Measurements from ENCODE around the gene FAM3D. TPM values are rescaled to one million over a fixed set of nuclear protein-coding genes. Genes with fewer than 3 reads are reported as not detected.

FAM3D gene
- total RNA-seq, 4 donors from 2014 or later: 243 to 431 (median 364) TPM

GRCh38 chr3:58647381-58648141, 19.0 kb downstream of the FAM3D start:
- H3K9me3 ChIP-seq: no peaks in the 10 kb centered on the region
- intact Hi-C loops (cut with DNase I; ENCODE audit: low total_unique reads): no loop called here

GRCh38 chr3:58646503-58646902, 20.1 kb downstream of the FAM3D start:
- in situ Hi-C loops (cut with MboI; ENCODE audit: low pct_ligation_motif_present in 1 of 4, low pct_unique_long_range_greater_than_20kb in 1 of 4, low sequenced_read_pairs in 3 of 4) (loop anchor here in 2 of 4 donors (10.0 to 25.0 kb wide), 2 partner anchors 398 to 416 kb away; partner anchors contain the start of gene CFAP20DC (in 1 of the 2)), intact Hi-C loops (cut with DNase I; ENCODE audit: low total_unique reads) (no loop called here)
- no peak for DNase-seq
- Histone ChIP-seq H3K9me3 (no peaks in the 10 kb centered on the region), H3K27ac (no peak overlapping the region), H3K4me1 (peaks cover 0 to 12% (median 0%) of the 10 kb centered on the region in 4 donors), H3K36me3 (no peaks in the 10 kb centered on the region), H3K4me3 (no peak overlapping the region), H3K27me3 (no peaks in the 10 kb centered on the region)
- 69% methylated on average over 3 of the region's 3 CpGs; no CpG with 5 or more reads in 1 of the 2 donors for WGBS, 2 donors (ENCODE audit: low coverage in 1 of 2)
- TF ChIP-seq POLR2AphosphoS5 (IDR thresholded peaks at IDR 0.05) (no peak), POLR2A (IDR thresholded peaks at IDR 0.05) (no peak), CTCF (IDR thresholded peaks at IDR 0.05) (no peak), EP300 (IDR thresholded peaks at IDR 0.05; ENCODE audit: low read depth) (no peak)

More at GRCh38 chr3:58647381-58648141, 19.0 kb downstream of the FAM3D start:
- no peaks in the 10 kb centered on the region for H3K36me3 ChIP-seq
- DNase-seq: no peak
- peaks cover 0 to 12% (median 0%) of the 10 kb centered on the region in 4 donors for H3K4me1 ChIP-seq
- peak overlapping the region in 1 of 4 donors; percentile 26 for H3K27ac ChIP-seq
- TF ChIP-seq CTCF (IDR thresholded peaks at IDR 0.05): no peak
- no peak for TF ChIP-seq POLR2A (IDR thresholded peaks at IDR 0.05)
- in situ Hi-C loops (cut with MboI; ENCODE audit: low pct_ligation_motif_present in 1 of 4, low pct_unique_long_range_greater_than_20kb in 1 of 4, low sequenced_read_pairs in 3 of 4): loop anchor here in 2 of 4 donors (10.0 to 25.0 kb wide), 2 partner anchors 397 to 415 kb away; partner anchors contain the start of gene CFAP20DC (in 1 of the 2)
- no peaks in the 10 kb centered on the region for H3K27me3 ChIP-seq
- WGBS, 2 donors (ENCODE audit: low coverage in 1 of 2): 36% methylated on average over 3 of the region's 3 CpGs; no CpG with 5 or more reads in 1 of the 2 donors
- no peak overlapping the region for H3K4me3 ChIP-seq

- in situ Hi-C loops (cut with MboI; ENCODE audit: low pct_ligation_motif_present in 1 of 4, low pct_unique_long_range_greater_than_20kb in 1 of 4, low sequenced_read_pairs in 3 of 4) (loop anchor here in 2 of 4 donors (10.0 to 25.0 kb wide), 2 partner anchors 399 to 417 kb away; partner anchors contain the start of gene CFAP20DC (in 1 of the 2)), intact Hi-C loops (cut with DNase I; ENCODE audit: low total_unique reads) (no loop called here)
- no peak overlapping the region for H3K4me3 ChIP-seq
- H3K4me1 ChIP-seq: peaks cover 0 to 12% (median 1%) of the 10 kb centered on the region in 4 donors
- 71% methylated on average over 3 of the region's 4 CpGs; no CpG with 5 or more reads in 1 of the 2 donors for WGBS, 2 donors (ENCODE audit: low coverage in 1 of 2)
- H3K9me3 ChIP-seq: no peaks in the 10 kb centered on the region
- DNase-seq: no peak
- no peak overlapping the region for H3K27ac ChIP-seq
- TF ChIP-seq POLR2A (IDR thresholded peaks at IDR 0.05): no peak
- TF ChIP-seq CTCF (IDR thresholded peaks at IDR 0.05): no peak
- no peak for TF ChIP-seq POLR2AphosphoS5 (IDR thresholded peaks at IDR 0.05)
- TF ChIP-seq EP300 (IDR thresholded peaks at IDR 0.05; ENCODE audit: low read depth): no peak
- H3K36me3 ChIP-seq: no peaks in the 10 kb centered on the region
- no peaks in the 10 kb centered on the region for H3K27me3 ChIP-seq
Observed at GRCh38 chr3:58645726-58646125, 20.8 kb downstream of the FAM3D start.

GRCh38 chr3:58642846-58643245, 23.7 kb downstream of the FAM3D start:
- H3K36me3 ChIP-seq: no peaks in the 10 kb centered on the region
- intact Hi-C loops (cut with DNase I; ENCODE audit: low total_unique reads): no loop called here

More at GRCh38 chr3:58642846-58643245, 23.7 kb downstream of the FAM3D start:
- Histone ChIP-seq H3K4me1 (peaks cover 0 to 9% (median 3%) of the 10 kb centered on the region in 4 donors), H3K4me3 (no peak overlapping the region), H3K27me3 (no peaks in the 10 kb centered on the region), H3K9me3 (no peaks in the 10 kb centered on the region), H3K27ac (no peak overlapping the region)
- DNase-seq: no peak
- TF ChIP-seq CTCF (IDR thresholded peaks at IDR 0.05) (no peak), POLR2A (IDR thresholded peaks at IDR 0.05) (no peak), POLR2AphosphoS5 (IDR thresholded peaks at IDR 0.05) (no peak), EP300 (IDR thresholded peaks at IDR 0.05; ENCODE audit: low read depth) (no peak)
- 81% methylated on average over 4 of the region's 4 CpGs; no CpG with 5 or more reads in 1 of the 2 donors for WGBS, 2 donors (ENCODE audit: low coverage in 1 of 2)
- in situ Hi-C loops (cut with MboI; ENCODE audit: low pct_ligation_motif_present in 1 of 4, low pct_unique_long_range_greater_than_20kb in 1 of 4, low sequenced_read_pairs in 3 of 4): loop anchor here in 2 of 4 donors (10.0 to 25.0 kb wide), 2 partner anchors 402 to 419 kb away; partner anchors contain the start of gene CFAP20DC (in 1 of the 2)
